A549 (cell line): ENCODE measurements around the gene MIA2.

Experiments
- BCL3 ChIP-seq: fragments of >200 bp; sonication (Bioruptor Twin); formaldehyde crosslinking; IDR thresholded peaks from 3 replicates; pipeline ENCODE4 v1.6.1; 2016
- ESRRA ChIP-seq: fragments of 150-350 bp; IDR thresholded peaks from 2 replicates; pipeline ENCODE4 v1.6.1; 2014; ENCODE audit warnings: mild to moderate bottlenecking, low read length, borderline replicate concordance
- JUNB ChIP-seq: fragments of >200 bp; sonication (Bioruptor Twin); formaldehyde crosslinking; IDR thresholded peaks from 2 replicates; pipeline ENCODE4 v1.6.1; 2016
- TF ChIP-seq, protein P1 (sequence below): fragments of >200 bp; sonication (Bioruptor Twin); formaldehyde crosslinking; IDR thresholded peaks from 3 replicates; pipeline ENCODE4 v1.5.1; 2016

DNA sequence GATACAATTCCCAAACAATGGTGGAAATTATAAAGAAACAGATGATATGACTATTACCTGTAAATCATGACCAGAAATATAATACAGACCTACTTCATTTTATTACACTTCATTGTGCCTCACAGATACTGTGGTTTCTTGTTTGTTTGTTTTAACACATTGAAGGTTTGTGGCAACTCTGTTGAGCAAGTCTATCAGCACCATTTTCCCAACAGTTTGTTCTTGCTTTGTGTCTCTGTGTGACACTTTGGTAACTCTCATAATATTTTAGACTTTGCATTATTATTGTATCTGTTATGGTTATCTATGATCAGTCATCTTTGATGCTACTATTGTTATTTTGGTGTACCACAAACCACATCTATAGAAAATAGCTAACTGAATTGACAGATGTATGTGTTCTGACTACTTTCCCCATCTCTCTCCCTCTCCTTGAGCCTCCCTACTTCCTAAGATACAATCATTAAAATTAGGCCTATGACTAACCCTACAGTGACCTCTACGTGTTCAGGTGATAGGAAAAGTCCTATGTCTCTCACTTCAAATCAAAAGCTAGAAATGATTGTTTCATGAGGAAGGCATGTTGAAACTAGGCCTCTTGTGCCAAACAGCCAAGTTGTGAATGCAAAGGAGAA, 149.4 kb downstream of the MIA2 start:
- no peak for TF ChIP-seq BCL3
- TF ChIP-seq, protein P1, sequence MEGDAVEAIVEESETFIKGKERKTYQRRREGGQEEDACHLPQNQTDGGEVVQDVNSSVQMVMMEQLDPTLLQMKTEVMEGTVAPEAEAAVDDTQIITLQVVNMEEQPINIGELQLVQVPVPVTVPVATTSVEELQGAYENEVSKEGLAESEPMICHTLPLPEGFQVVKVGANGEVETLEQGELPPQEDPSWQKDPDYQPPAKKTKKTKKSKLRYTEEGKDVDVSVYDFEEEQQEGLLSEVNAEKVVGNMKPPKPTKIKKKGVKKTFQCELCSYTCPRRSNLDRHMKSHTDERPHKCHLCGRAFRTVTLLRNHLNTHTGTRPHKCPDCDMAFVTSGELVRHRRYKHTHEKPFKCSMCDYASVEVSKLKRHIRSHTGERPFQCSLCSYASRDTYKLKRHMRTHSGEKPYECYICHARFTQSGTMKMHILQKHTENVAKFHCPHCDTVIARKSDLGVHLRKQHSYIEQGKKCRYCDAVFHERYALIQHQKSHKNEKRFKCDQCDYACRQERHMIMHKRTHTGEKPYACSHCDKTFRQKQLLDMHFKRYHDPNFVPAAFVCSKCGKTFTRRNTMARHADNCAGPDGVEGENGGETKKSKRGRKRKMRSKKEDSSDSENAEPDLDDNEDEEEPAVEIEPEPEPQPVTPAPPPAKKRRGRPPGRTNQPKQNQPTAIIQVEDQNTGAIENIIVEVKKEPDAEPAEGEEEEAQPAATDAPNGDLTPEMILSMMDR = no peak
- no peak for TF ChIP-seq JUNB
- no peak for TF ChIP-seq ESRRA
